Measurements from ENCODE around the gene HERPUD2.
"Not testable (repeated sequence)": the region's sequence is repeated elsewhere in the genome, so short reads cannot be mapped to it uniquely, and the experiment has no call there.

Gene HERPUD2

GRCh38 chr7:35714407-35714806 lies 19.5 kb upstream of the HERPUD2 start:
- DNase-seq (ENCODE audit: low read depth) = no peak

GRCh38 chr7:35712563-35713226 lies 17.8 kb upstream of the HERPUD2 start:
- DNase-seq (ENCODE audit: low read depth) = no peak

- no peak for DNase-seq (ENCODE audit: low read depth)
Observed at GRCh38 chr7:35707422-35707821, 12.5 kb upstream of the HERPUD2 start.

GRCh38 chr7:35705932-35706461 lies 11.1 kb upstream of the HERPUD2 start:
- DNase-seq (ENCODE audit: low read depth) = no peak

GRCh38 chr7:35704261-35704660 lies 9.3 kb upstream of the HERPUD2 start:
- no peak for DNase-seq (ENCODE audit: low read depth)

- DNase-seq (ENCODE audit: low read depth) = no peak
Observed at GRCh38 chr7:35702541-35702940, 7.6 kb upstream of the HERPUD2 start.

GRCh38 chr7:35701287-35701900 lies 6.5 kb upstream of the HERPUD2 start:
- DNase-seq (ENCODE audit: low read depth) = no peak

- no peak for DNase-seq (ENCODE audit: low read depth)
Observed at GRCh38 chr7:35700865-35701264, 5.9 kb upstream of the HERPUD2 start.

GRCh38 chr7:35700333-35700732 lies 5.4 kb upstream of the HERPUD2 start:
- no peak for DNase-seq (ENCODE audit: low read depth)

GRCh38 chr7:35699796-35700305 lies 4.9 kb upstream of the HERPUD2 start:
- DNase-seq (ENCODE audit: low read depth) = no peak

GRCh38 chr7:35698382-35698781 lies 3.4 kb upstream of the HERPUD2 start:
- DNase-seq (ENCODE audit: low read depth) = not testable (repeated sequence)

- DNase-seq (ENCODE audit: low read depth) = no peak
Observed at GRCh38 chr7:35697414-35698175, 2.7 kb upstream of the HERPUD2 start.

- no peak for DNase-seq (ENCODE audit: low read depth)
Observed at GRCh38 chr7:35695987-35696386, 1.1 kb upstream of the HERPUD2 start.

- peak; percentile 3 for DNase-seq (ENCODE audit: low read depth)
Observed at GRCh38 chr7:35695473-35695850, 527 bp upstream of the HERPUD2 start.

GRCh38 chr7:35694161-35694783 lies 663 bp downstream of the HERPUD2 start:
- DNase-seq (ENCODE audit: low read depth) = no peak

- no peak for DNase-seq (ENCODE audit: low read depth)
Observed at GRCh38 chr7:35691827-35692307, 3.1 kb downstream of the HERPUD2 start.

GRCh38 chr7:35691366-35691765 lies 3.6 kb downstream of the HERPUD2 start:
- DNase-seq (ENCODE audit: low read depth) = no peak

- DNase-seq (ENCODE audit: low read depth) = not testable (repeated sequence)
Observed at GRCh38 chr7:35690614-35691013, 4.3 kb downstream of the HERPUD2 start.

GRCh38 chr7:35685781-35686180 lies 9.2 kb downstream of the HERPUD2 start:
- DNase-seq (ENCODE audit: low read depth) = no peak

- DNase-seq (ENCODE audit: low read depth) = no peak
Observed at GRCh38 chr7:35681231-35682029, 13.5 kb downstream of the HERPUD2 start.

- DNase-seq (ENCODE audit: low read depth) = no peak
Observed at GRCh38 chr7:35680403-35681013, 14.4 kb downstream of the HERPUD2 start.
